ENCODE results near the gene LDLRAD3.

The LDLRAD3 gene

DNA sequence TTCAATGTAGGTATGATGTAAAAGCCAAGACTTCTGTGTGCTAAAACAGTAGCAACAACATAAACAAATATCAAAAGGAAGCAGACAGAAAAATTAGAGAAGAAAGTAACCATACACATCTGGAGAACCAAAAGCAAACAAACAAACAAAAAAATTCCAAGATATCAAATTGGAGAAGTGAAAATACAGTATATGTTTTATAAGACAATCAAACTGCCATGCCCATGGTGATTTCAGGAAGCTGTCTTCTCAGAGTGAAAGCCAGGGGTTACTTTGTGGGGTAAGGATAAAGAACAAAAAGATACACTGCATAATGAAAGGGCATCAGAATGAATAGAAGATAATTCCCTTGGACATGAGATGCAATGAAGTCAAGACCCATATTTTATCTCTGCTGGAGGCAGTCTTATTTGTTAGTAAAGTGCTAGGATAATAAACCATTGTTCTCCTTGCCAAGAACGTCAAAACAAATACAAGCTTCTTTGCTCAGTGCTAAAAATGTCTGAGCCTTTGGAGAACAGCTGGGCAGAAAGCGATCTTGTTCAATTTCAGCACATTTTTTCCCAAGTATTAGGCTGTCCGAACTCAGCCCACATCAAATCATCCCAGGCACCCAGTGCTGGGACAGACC, 38.1 kb upstream of the LDLRAD3 start:
- TF ChIP-seq NFIC (IDR thresholded peaks at IDR 0.05) (no peak), EGR1 (IDR thresholded peaks at IDR 0.05) (no peak), FOXM1 (IDR thresholded peaks at IDR 0.05; ENCODE audit: borderline replicate concordance, low read depth) (no peak), USF1 (IDR thresholded peaks at IDR 0.05) (no peak), RAD21 (IDR thresholded peaks at IDR 0.05; ENCODE audit: low read depth) (no peak), MAX (IDR thresholded peaks at IDR 0.05) (no peak), YY1 (IDR thresholded peaks at IDR 0.05; ENCODE audit: low read depth) (no peak), ZBTB7A (IDR thresholded peaks at IDR 0.05; ENCODE audit: low read depth) (no peak), EP300 (IDR thresholded peaks at IDR 0.05; ENCODE audit: borderline replicate concordance) (no peak), TEAD4 (IDR thresholded peaks at IDR 0.05) (no peak), TAF1 (IDR thresholded peaks at IDR 0.05; ENCODE audit: low read depth) (no peak), CREB1 (IDR thresholded peaks at IDR 0.05; ENCODE audit: low read depth) (no peak), REST (IDR thresholded peaks at IDR 0.05; ENCODE audit: low read depth) (no peak)

DNA sequence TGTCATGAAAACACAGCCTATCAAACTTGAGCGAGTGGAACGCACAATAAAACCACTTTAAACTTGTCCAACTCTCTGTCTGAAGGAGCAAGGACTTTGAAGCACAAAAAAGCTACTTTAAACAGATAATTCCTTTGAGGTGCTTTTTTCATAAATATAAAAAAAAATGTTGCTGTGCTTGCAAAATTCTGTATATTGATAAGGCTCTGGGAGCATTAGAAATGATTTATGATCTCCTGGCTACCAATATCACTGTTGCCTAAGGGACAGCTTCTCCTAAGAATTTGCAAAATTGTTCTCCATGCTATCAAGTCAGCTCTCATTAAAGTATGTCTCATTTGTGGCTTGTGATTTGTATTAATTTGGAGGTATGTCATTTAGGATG, 37.6 kb upstream of the LDLRAD3 start:
- no peak for TF ChIP-seq YY1 (IDR thresholded peaks at IDR 0.05; ENCODE audit: low read depth)
- TF ChIP-seq CEBPB (IDR thresholded peaks at IDR 0.05), result no peak
- TF ChIP-seq CREB1 (IDR thresholded peaks at IDR 0.05; ENCODE audit: low read depth), result no peak
- TF ChIP-seq EGR1 (IDR thresholded peaks at IDR 0.05), result no peak
- TF ChIP-seq EP300 (IDR thresholded peaks at IDR 0.05; ENCODE audit: borderline replicate concordance), result no peak
- TF ChIP-seq NFIC (IDR thresholded peaks at IDR 0.05), result no peak
- TF ChIP-seq REST (IDR thresholded peaks at IDR 0.05; ENCODE audit: low read depth), result no peak
- no peak for TF ChIP-seq RAD21 (IDR thresholded peaks at IDR 0.05; ENCODE audit: low read depth)
- TF ChIP-seq MAX (IDR thresholded peaks at IDR 0.05), result no peak
- no peak for TF ChIP-seq TEAD4 (IDR thresholded peaks at IDR 0.05)

GRCh38 chr11:35906681-35907080, 37.2 kb upstream of the LDLRAD3 start:
- TF ChIP-seq NFIC (IDR thresholded peaks at IDR 0.05) (no peak), USF1 (IDR thresholded peaks at IDR 0.05) (no peak), YY1 (IDR thresholded peaks at IDR 0.05; ENCODE audit: low read depth) (no peak), CREB1 (IDR thresholded peaks at IDR 0.05; ENCODE audit: low read depth) (no peak), MAX (IDR thresholded peaks at IDR 0.05) (no peak), TAF1 (IDR thresholded peaks at IDR 0.05; ENCODE audit: low read depth) (no peak), ZBTB7A (IDR thresholded peaks at IDR 0.05; ENCODE audit: low read depth) (no peak), TEAD4 (IDR thresholded peaks at IDR 0.05) (no peak), RAD21 (IDR thresholded peaks at IDR 0.05; ENCODE audit: low read depth) (no peak), EGR1 (IDR thresholded peaks at IDR 0.05) (no peak), REST (IDR thresholded peaks at IDR 0.05; ENCODE audit: low read depth) (no peak), CEBPB (IDR thresholded peaks at IDR 0.05) (no peak), TCF12 (IDR thresholded peaks at IDR 0.05; ENCODE audit: low read depth) (no peak), FOXM1 (IDR thresholded peaks at IDR 0.05; ENCODE audit: borderline replicate concordance, low read depth) (no peak), EP300 (IDR thresholded peaks at IDR 0.05; ENCODE audit: borderline replicate concordance) (no peak)
